ENCODE results near the gene THRB.

DNA sequence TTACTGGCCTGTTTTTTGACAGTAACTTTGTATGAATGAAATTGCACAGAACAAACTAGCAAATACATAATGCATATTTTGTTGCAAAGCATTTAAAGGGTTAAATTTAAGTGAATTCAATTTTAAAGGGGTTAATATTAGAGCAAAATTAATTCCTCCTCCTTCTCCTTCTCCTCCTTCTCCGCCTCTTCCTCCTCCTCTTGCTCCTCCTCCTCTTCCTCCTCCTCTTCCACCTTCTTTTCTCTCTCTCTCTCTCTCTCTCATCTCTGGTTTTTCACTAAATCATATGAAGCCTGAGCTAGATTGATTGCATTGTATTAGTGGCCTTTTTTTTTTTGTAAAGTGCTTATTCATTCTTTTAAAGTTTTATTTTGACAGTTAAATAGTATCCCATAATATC is 154.5 kb downstream of the THRB start:
- TF ChIP-seq EZH2 (IDR thresholded peaks at IDR 0.05; ENCODE audit: low read depth): no peak
- TF ChIP-seq, protein P1, sequence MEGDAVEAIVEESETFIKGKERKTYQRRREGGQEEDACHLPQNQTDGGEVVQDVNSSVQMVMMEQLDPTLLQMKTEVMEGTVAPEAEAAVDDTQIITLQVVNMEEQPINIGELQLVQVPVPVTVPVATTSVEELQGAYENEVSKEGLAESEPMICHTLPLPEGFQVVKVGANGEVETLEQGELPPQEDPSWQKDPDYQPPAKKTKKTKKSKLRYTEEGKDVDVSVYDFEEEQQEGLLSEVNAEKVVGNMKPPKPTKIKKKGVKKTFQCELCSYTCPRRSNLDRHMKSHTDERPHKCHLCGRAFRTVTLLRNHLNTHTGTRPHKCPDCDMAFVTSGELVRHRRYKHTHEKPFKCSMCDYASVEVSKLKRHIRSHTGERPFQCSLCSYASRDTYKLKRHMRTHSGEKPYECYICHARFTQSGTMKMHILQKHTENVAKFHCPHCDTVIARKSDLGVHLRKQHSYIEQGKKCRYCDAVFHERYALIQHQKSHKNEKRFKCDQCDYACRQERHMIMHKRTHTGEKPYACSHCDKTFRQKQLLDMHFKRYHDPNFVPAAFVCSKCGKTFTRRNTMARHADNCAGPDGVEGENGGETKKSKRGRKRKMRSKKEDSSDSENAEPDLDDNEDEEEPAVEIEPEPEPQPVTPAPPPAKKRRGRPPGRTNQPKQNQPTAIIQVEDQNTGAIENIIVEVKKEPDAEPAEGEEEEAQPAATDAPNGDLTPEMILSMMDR (conservative IDR thresholded peaks at IDR 0.05): no peak
